Fibroblast of mammary gland (primary cell): ENCODE results near the gene GIPC3.
"Not testable (repeated sequence)": the region's sequence is repeated elsewhere in the genome, so short reads cannot be mapped to it uniquely, and the experiment has no call there.

Source experiments
- DNase-seq: peaks from one replicate; pipeline ENCODE4 v3.0.0-alpha.2; 2010; ENCODE audit warnings: low read depth
- H3K4me3 ChIP-seq: 2 replicates; pipeline ENCODE4 v1.5.1; 2011; ENCODE audit warnings: low read depth, mild to moderate bottlenecking, low read length, moderate library complexity; ENCODE audit not compliant: control insufficient read depth
- TF ChIP-seq, protein P1 (sequence below): conservative IDR thresholded peaks from 2 replicates; pipeline ENCODE4 v1.5.1; 2011; ENCODE audit warnings: low read depth, low read length, inconsistent platforms; ENCODE audit not compliant: control insufficient read depth, insufficient read depth

Gene GIPC3

DNA sequence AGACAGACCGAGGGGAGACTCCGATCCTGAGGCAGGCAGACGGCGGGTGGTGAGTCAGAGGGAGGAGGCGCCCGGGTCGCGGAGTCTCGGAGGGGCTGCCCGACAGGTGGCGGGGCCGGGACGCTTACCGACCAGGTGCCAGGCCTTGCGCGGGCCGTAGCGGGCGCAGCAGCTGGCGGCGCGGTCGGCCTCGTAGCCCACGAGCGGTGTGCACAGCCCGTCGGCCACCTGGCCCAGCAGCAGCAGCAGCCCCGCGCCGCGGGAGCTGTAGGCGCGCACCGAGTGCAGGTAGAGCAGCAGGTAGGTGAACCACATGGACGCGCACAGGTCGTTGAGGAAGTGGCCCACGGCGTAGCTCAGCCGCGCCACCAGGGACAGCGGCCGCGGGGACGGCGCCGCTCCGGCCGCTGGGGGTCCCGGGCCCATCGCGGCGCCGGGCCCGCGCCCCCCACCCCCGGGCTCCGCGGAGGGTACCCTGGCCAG lies 28.3 kb upstream of the GIPC3 start:
- TF ChIP-seq, protein P1, sequence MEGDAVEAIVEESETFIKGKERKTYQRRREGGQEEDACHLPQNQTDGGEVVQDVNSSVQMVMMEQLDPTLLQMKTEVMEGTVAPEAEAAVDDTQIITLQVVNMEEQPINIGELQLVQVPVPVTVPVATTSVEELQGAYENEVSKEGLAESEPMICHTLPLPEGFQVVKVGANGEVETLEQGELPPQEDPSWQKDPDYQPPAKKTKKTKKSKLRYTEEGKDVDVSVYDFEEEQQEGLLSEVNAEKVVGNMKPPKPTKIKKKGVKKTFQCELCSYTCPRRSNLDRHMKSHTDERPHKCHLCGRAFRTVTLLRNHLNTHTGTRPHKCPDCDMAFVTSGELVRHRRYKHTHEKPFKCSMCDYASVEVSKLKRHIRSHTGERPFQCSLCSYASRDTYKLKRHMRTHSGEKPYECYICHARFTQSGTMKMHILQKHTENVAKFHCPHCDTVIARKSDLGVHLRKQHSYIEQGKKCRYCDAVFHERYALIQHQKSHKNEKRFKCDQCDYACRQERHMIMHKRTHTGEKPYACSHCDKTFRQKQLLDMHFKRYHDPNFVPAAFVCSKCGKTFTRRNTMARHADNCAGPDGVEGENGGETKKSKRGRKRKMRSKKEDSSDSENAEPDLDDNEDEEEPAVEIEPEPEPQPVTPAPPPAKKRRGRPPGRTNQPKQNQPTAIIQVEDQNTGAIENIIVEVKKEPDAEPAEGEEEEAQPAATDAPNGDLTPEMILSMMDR = no peak
- peak overlapping the region; percentile 72 for H3K4me3 ChIP-seq
- DNase-seq = no peak

DNA sequence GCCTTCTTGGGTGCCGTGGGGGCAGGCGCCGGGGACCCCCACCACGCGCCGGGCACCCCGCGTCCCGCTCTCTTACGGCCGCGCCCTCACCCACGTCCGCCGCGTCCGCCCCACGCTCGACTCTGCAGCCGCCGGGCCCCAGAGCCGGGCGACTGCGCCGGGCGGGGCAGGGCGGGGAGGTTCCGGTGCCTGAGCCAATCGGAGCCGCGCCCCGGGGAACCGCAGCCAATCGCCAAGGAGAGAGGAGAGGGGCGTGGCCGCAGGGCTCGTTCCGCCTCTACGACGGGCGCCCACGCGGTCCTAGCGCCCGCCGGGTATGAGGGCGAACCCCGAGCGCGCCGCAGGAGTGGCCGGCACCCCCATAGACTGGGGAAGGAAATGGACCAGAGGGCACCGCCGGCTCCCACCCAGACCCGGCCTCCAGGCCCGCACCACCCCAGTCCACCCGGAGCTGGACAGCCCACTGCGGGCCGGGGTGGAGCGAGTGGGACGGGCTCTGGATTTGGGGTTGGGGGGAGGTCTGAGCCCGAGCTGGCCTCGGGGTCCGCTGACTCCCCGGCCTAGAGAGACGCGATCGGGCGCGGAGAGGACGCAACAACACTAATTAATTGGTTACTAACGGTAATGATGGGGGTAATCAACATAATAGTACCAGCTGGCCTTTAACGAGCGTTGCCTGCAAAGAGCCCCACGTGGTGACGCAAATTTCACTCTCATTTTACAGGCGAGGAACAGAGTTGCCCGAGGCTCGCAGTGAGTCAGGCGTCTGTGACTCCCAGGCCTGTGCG lies 27.6 kb upstream of the GIPC3 start, which contains the start of gene MFSD12:
MFSD12 (minus strand) TSS at position 126 of the 788 bp plus-strand sequence. CDS start 183 bp downstream, outside the sequence.
- peak; percentile 91 for DNase-seq
- TF ChIP-seq, protein P1 = no peak
- peak within 1 kb of the TSS; percentile 72 for H3K4me3 ChIP-seq

DNA sequence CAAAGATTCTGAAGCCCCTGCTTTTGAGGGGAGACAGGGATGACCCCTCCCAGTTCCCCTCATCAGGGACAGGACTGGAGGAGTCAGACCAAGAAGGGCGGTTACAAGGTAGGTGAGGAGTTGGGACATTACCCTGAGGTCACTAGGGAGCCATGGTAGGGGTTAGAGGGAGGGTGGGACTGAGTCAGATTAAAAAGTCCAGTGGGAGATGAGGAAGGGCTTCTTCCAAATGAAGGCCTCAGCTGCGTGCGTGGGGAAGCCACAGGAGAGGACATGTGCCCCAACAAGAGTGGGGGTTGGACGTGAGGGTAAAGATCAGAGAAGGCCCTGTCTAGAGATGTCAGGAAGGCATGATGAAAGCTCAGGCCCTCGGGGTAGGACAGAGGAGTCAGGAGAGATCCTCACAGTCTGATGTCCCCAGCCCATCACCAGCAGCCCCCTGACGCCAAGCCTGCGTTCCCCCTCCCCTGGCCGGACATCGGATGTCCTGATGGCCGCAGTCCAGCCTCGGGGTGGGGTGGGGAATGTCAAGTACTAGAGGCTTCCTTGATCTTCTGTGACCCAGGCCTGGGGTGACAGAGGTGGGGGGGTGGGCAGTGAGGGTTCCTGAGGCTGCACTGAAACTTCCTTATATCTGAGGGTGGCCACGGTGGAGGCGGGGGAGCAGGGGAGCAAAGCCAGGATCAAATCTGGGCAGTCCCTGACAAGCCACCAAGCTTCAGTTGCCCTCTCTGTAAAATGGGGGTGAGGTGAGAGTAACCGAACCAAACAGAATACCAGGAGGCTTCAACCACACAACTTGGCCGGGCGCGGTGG lies 21.4 kb upstream of the GIPC3 start:
- no peak for DNase-seq
- TF ChIP-seq, protein P1 = no peak
- H3K4me3 ChIP-seq = no peak overlapping the region

DNA sequence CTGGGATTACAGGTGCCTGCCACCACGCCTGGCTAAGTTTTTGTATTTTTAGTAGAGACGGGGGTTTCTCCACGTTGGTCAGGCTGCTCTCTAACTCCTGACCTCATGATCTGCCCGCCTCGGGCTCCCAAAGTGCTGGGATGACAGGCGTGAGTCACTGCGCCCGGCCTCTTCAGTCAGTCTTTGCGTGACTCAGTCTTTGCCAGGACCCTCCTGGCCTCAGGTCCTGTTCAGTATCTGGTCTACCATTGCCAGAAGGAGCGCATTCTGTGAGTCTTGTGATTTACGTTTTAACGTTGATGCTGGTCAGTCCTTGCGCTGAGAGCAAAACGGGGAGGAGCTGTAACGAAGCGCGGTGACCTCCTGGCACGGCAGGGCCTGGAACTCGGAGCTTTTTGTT lies 20.1 kb upstream of the GIPC3 start:
- DNase-seq = no peak
- H3K4me3 ChIP-seq = no peak overlapping the region
- TF ChIP-seq, protein P1 = no peak

DNA sequence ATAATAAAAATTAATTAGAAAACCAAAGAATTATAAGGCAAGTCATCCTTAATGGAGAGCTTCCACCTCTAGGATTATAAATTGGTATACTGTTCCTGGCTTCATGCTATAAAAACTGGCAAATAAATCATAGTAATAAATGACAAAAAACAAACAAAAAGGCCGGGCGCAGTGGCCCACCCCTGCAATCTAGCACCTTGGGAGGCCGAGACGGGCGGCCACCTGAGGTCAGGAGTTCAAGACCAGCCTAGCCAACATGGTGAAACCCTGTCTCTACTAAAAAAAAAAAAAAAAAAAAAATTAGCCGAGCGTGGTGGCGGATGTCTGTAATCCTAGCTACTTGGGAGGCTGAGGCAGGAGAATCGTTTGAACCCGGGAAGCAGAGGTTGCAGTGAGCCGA lies 15.2 kb upstream of the GIPC3 start:
- not testable (repeated sequence) for DNase-seq, H3K4me3 ChIP-seq

DNA sequence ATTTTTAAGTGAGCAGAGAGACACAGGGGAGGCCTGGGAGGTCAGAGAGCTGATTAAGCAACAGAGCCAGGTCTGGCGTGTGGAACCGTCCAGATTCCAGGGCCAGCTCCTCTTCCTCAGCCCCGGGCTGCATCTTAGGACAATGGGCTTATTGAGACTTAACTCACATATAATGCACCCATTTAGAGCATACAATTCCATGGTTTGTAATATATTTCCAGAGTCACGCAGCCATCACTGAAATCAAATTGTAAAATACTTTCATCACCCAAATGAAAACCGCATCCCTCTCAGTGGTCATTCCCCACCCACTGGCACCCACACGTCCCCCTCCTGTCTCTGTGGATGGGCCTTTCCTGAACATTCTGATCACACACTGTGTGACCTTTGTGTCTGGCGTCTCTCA lies 14.7 kb upstream of the GIPC3 start:
- TF ChIP-seq, protein P1 = no peak
- no peak for DNase-seq
- H3K4me3 ChIP-seq = no peak overlapping the region
